ENCODE measurements around the gene ADCYAP1R1.

DNA sequence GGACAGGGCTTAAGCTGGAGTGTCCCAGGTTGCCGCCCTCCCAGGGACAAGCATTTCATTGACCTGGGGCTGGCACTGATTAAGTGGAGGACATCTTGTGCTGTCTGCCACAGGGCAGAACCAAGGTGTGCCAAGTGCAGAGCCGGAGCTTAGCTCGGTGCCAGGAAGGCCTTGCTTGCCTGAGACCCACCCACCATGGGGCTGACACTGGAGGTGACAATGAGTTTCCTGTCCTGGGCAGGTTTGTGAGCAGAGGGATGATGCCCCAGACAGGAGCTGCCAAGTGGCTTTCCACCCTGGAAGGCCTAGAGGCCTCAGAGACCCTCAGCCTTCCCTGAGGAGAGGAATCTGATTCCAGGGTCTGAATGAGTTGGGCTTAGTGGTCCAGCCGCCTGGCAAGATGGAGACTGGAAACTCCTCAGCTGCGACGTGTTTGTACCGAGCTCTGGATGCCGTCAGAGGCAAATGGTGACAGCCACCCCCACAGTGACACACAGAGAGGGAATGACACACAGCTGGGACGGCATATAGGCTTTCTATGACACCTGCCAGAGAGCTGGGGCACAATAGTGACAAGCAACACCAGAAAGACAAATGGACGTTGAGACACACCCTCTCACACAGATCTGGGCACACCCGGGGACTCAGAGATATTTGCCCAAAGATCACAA is 2.6 kb downstream of the ADCYAP1R1 start:
- TF ChIP-seq SP1 (IDR thresholded peaks at IDR 0.05): no peak
- no peak for TF ChIP-seq NFRKB (IDR thresholded peaks at IDR 0.05)
- no peak for TF ChIP-seq FOXA1 (IDR thresholded peaks at IDR 0.05)
- no peak for TF ChIP-seq ELF4 (IDR thresholded peaks at IDR 0.05)
- TF ChIP-seq BHLHE40 (IDR thresholded peaks at IDR 0.05; ENCODE audit: borderline replicate concordance): no peak
